ENCODE results near the gene ZNF221.

- TF ChIP-seq CTCF (IDR thresholded peaks at IDR 0.05) (no peak), POLR2A (IDR thresholded peaks at IDR 0.05) (no peak)
Observed at GRCh38 chr19:43906774-43907173, 44.3 kb upstream of the ZNF221 start.
